Osteoblast (primary cell): ENCODE results near the gene UBE2J1. TPM values are rescaled to one million over a fixed set of nuclear protein-coding genes. Genes with fewer than 3 reads are reported as not detected.
A peak's percentile ranks its signal among the peaks of the same experiment; 100 is the strongest.
"Not testable (repeated sequence)": the region's sequence is repeated elsewhere in the genome, so short reads cannot be mapped to it uniquely, and the experiment has no call there.

Experiments
- DNase-seq: peaks from one replicate; pipeline ENCODE4 v3.0.0; 2011; ENCODE audit warnings: low spot score, mixed read lengths; ENCODE audit not compliant: insufficient read length; ENCODE audit errors: missing footprints
- H2AFZ ChIP-seq: 2 replicates; pipeline ENCODE4 v1.6.0; 2011; ENCODE audit warnings: mild to moderate bottlenecking, low read length
- H3K27ac ChIP-seq: 2 replicates; pipeline ENCODE4 v1.5.1; 2011; ENCODE audit warnings: mild to moderate bottlenecking, low read depth, low read length, moderate library complexity
- H3K27me3 ChIP-seq: 2 replicates; pipeline ENCODE4 v1.6.0; 2012; ENCODE audit warnings: mild to moderate bottlenecking, control low read depth, inconsistent platforms, low read length, moderate library complexity; ENCODE audit not compliant: insufficient read depth
- H3K36me3 ChIP-seq: 2 replicates; pipeline ENCODE4 v1.5.1; 2011; ENCODE audit warnings: mild to moderate bottlenecking, low read length, control low read depth, moderate library complexity; ENCODE audit not compliant: insufficient read depth
- H3K4me1 ChIP-seq: 2 replicates; pipeline ENCODE4 v1.5.1; 2011; ENCODE audit warnings: mild to moderate bottlenecking, low read length, control low read depth, moderate library complexity; ENCODE audit not compliant: insufficient read depth
- H3K4me2 ChIP-seq: 2 replicates; pipeline ENCODE4 v1.6.0; 2011; ENCODE audit warnings: mild to moderate bottlenecking, low read length; ENCODE audit not compliant: insufficient read depth
- H3K4me3 ChIP-seq: fragments of 200-600 bp; sonication (generic); 3 replicates; pipeline ENCODE4 v1.5.1; 2012; ENCODE audit warnings: mild to moderate bottlenecking, low read length, inconsistent platforms; ENCODE audit not compliant: insufficient read depth
- H3K79me2 ChIP-seq: 2 replicates; pipeline ENCODE4 v1.6.0; 2012; ENCODE audit warnings: mild to moderate bottlenecking, low read length, control low read depth, inconsistent platforms; ENCODE audit not compliant: insufficient read depth
- H3K9me3 ChIP-seq: 2 replicates; pipeline ENCODE4 v1.5.1; 2011; ENCODE audit warnings: low read depth, low read length, control low read depth
- H4K20me1 ChIP-seq: 2 replicates; pipeline ENCODE4 v1.6.0; 2012; ENCODE audit warnings: mild to moderate bottlenecking, low read length, control low read depth; ENCODE audit not compliant: insufficient read depth
- total RNA-seq: library from RNA; depleted of rRNA; stranded (reverse); fragments of >200 nt; gene quantifications from 2 replicates; pipeline ENCODE4 v1.2.3, GENCODE V29; 2012
- TF ChIP-seq, protein P1 (sequence below): IDR thresholded peaks from 2 replicates; pipeline ENCODE4 v1.5.1; 2011; ENCODE audit warnings: mild to moderate bottlenecking, low read depth, low read length, moderate library complexity; ENCODE audit errors: extremely low read depth

Gene UBE2J1
- total RNA-seq, 1 donor: 44.5 TPM

DNA sequence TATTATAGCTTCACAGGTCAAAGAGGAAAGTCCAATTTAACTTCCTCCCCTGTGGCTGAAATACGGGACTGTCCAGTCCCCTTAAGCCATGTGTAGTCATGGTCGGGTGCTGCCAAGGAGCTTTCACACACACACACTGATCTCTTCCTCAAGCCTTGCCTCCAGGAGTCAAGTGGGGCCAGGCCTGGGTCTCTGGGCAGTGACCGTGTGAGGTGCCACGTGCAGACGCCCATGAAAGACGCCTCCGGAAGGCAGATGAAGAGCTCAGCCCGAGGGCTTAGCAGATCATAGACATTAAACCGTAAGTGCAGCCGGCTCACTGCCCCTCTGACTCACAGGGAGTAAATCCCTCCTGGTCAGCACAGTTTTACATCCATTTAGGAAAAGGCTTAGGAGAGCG lies 41.6 kb downstream of the UBE2J1 start:
- Histone ChIP-seq H4K20me1 (peaks cover 12% of the 10 kb centered on the region), H3K36me3 (peaks cover 4% of the 10 kb centered on the region), H3K4me1 (peaks cover 28% of the 10 kb centered on the region), H3K4me2 (no peak overlapping the region), H3K9me3 (no peaks in the 10 kb centered on the region), H3K79me2 (no peaks in the 10 kb centered on the region), H2AFZ (no peak overlapping the region), H3K27ac (no peak overlapping the region), H3K4me3 (no peak overlapping the region), H3K27me3 (peaks cover 35% of the 10 kb centered on the region)
- peak; percentile 79 for DNase-seq
- TF ChIP-seq, protein P1, sequence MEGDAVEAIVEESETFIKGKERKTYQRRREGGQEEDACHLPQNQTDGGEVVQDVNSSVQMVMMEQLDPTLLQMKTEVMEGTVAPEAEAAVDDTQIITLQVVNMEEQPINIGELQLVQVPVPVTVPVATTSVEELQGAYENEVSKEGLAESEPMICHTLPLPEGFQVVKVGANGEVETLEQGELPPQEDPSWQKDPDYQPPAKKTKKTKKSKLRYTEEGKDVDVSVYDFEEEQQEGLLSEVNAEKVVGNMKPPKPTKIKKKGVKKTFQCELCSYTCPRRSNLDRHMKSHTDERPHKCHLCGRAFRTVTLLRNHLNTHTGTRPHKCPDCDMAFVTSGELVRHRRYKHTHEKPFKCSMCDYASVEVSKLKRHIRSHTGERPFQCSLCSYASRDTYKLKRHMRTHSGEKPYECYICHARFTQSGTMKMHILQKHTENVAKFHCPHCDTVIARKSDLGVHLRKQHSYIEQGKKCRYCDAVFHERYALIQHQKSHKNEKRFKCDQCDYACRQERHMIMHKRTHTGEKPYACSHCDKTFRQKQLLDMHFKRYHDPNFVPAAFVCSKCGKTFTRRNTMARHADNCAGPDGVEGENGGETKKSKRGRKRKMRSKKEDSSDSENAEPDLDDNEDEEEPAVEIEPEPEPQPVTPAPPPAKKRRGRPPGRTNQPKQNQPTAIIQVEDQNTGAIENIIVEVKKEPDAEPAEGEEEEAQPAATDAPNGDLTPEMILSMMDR: no peak

DNA sequence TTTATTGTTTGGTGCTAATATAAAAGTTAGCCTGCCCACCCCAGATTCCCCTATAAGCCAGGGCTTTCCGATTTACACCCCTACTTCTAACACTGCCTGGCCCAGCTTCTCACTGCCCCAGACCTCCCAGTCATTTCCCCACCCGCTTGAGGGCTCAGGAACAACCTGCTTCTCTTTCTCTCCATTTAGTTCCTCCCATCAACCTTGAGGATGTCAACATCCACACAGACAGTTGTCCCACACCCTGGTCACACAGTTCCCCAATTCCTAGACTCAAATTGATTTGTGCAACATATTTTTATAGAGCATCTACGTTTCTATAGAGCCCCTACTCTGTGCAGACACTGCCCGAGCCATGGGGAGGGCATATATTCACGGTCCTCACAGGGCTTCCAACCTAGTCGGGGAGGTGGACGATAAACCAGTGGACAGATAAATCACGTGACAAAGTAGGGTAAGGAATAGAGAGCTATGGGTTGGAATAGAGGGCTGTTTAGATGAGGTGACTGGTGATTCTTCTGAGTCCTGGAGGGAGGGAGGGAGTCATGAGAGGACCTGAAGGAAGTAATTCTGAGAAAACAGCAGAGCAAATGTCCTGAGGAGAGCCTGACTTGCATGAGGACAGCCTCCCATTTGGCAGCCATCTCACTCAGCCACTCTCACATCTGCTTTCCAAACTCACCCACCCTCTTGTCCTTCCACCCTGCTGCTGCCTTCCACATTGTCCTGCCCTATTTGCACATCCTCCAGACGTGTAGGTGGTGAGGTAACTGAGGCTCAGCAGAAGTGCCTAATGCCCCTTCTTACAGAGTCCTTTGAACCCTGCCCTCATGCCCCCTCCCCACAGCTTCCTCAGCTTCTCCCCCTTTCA lies 43.8 kb downstream of the UBE2J1 start:
- Histone ChIP-seq H3K36me3 (no peaks in the 10 kb centered on the region), H3K4me3 (no peak overlapping the region), H3K4me2 (no peak overlapping the region), H3K79me2 (no peaks in the 10 kb centered on the region), H3K4me1 (peaks cover 28% of the 10 kb centered on the region), H2AFZ (no peak overlapping the region), H3K9me3 (no peaks in the 10 kb centered on the region), H3K27me3 (peaks cover 46% of the 10 kb centered on the region), H3K27ac (no peak overlapping the region), H4K20me1 (peaks cover 10% of the 10 kb centered on the region)
- peak; percentile 50 for DNase-seq
- TF ChIP-seq, protein P1: no peak

DNA sequence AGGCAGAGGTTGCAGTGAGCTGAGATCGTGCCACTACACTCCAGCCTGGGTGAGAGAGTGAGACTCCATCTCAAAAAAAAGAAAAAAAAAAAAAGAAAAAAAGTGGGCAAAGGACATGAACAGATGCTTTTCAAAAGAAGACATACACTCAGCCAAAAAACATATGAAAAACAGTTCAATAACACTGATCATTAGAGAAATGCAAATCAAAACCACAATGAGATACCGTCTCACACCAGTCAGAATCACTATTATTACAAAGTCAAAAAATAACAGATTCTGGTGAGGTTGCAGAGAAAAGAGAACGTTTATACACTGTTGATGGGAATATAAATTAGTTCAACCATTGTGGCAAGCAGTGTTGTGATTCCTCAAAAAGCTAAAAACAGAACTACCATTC lies 48.0 kb downstream of the UBE2J1 start:
- not testable (repeated sequence) for H2AFZ ChIP-seq, H3K9me3 ChIP-seq, H3K79me2 ChIP-seq, H4K20me1 ChIP-seq, H3K4me2 ChIP-seq, H3K36me3 ChIP-seq, H3K4me1 ChIP-seq, H3K4me3 ChIP-seq, H3K27ac ChIP-seq, DNase-seq
- H3K27me3 ChIP-seq: peaks cover 63% of the 10 kb centered on the region

DNA sequence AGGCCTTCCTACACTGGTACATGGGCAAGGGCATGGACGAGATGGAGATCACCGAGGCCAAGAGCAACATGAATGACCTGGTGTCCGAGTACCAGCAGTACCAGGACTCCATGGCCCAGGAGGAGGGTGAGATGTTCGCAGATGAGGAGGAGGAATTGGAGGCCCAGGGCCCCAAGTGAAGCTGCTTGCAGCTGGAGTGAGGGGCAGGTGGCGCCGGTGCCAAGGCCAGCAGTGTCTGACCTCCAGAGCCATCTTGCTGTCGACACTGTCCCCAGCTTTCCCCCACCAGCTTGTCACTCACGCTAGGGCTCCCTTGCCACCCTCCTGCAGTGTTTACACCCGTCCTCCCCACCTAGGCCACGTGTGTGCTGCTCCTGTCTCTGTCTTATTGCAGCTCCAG lies 49.6 kb downstream of the UBE2J1 start:
- no peak overlapping the region for H2AFZ ChIP-seq
- H4K20me1 ChIP-seq: peaks cover 18% of the 10 kb centered on the region
- no peak for DNase-seq
- peaks cover 56% of the 10 kb centered on the region for H3K27me3 ChIP-seq
- H3K79me2 ChIP-seq: no peaks in the 10 kb centered on the region
- TF ChIP-seq, protein P1: no peak
- no peak overlapping the region for H3K4me3 ChIP-seq
- H3K4me2 ChIP-seq: no peak overlapping the region
- H3K9me3 ChIP-seq: no peaks in the 10 kb centered on the region
- no peak overlapping the region for H3K27ac ChIP-seq
- peaks cover 3% of the 10 kb centered on the region for H3K4me1 ChIP-seq
- H3K36me3 ChIP-seq: no peaks in the 10 kb centered on the region
